GM18526 (cell line): ENCODE measurements around the gene CD14.

Source experiments
- POLR2A ChIP-seq: IDR thresholded peaks from 3 replicates; pipeline ENCODE4 v1.6.1; 2011; ENCODE audit not compliant: insufficient read length; ENCODE audit errors: extremely low read depth

Gene CD14

GRCh38 chr5:140603734-140604133 is 29.2 kb downstream of the CD14 start:
- no peak for TF ChIP-seq POLR2A

- no peak for TF ChIP-seq POLR2A
Observed at GRCh38 chr5:140602147-140602546, 30.8 kb downstream of the CD14 start.

- TF ChIP-seq POLR2A = no peak
Observed at GRCh38 chr5:140600096-140600495, 32.9 kb downstream of the CD14 start.

GRCh38 chr5:140598836-140599235 is 34.1 kb downstream of the CD14 start:
- no peak for TF ChIP-seq POLR2A

GRCh38 chr5:140596321-140596741 is 36.6 kb downstream of the CD14 start:
- TF ChIP-seq POLR2A = no peak

GRCh38 chr5:140595538-140596300 is 37.3 kb downstream of the CD14 start:
- TF ChIP-seq POLR2A = no peak

GRCh38 chr5:140594169-140594568 is 38.8 kb downstream of the CD14 start:
- TF ChIP-seq POLR2A = no peak

- no peak for TF ChIP-seq POLR2A
Observed at GRCh38 chr5:140591747-140592372, 41.1 kb downstream of the CD14 start.

GRCh38 chr5:140590861-140591260 is 42.1 kb downstream of the CD14 start:
- no peak for TF ChIP-seq POLR2A

GRCh38 chr5:140588311-140589070 is 44.5 kb downstream of the CD14 start:
- TF ChIP-seq POLR2A = no peak

GRCh38 chr5:140587495-140587894 is 45.5 kb downstream of the CD14 start:
- TF ChIP-seq POLR2A = no peak
